Esophagus muscularis mucosa (tissue), 3 donors: ENCODE results near the gene ACTL6B.

Experiments used
- POLR2AphosphoS5 ChIP-seq, 2 donors: sonication (generic); formaldehyde crosslinking; IDR thresholded peaks; one replicate each; pipeline ENCODE4 v1.6.1; 2017; ENCODE audit warnings: antibody characterized with exemption in 2 of 2
- TF ChIP-seq, protein P1 (sequence below), 3 experiments: fragments of 200-600 bp in 2 of 3; fragments of 450-650 bp in 1 of 3; sonication (generic) in 2 of 3; IDR thresholded peaks; one replicate each; pipeline ENCODE4 v1.5.1; 2017 to 2019; ENCODE audit warnings: antibody characterized with exemption in 3 of 3, mild to moderate bottlenecking in 2 of 3, moderate library complexity in 1 of 3

DNA sequence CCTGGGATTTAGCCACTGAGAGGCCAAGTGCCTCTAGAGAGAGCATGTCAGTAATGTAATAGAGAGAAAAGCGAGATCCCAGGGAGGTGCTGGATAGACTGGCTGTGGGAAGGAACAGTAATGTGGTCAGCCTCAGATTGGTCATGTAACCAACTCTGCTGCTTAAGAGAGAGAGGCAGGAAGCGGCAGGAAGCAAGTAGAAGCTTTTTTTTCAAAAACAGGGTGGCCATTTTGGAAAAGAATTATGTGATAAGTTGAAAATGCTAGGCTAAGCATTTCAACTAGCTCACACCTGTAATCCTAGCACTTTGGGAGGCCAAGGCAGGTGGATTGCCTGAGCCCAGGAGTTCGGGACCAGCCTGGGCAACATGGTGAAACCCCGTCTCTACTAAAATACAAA lies 57.8 kb downstream of the ACTL6B start:
- TF ChIP-seq, protein P1, sequence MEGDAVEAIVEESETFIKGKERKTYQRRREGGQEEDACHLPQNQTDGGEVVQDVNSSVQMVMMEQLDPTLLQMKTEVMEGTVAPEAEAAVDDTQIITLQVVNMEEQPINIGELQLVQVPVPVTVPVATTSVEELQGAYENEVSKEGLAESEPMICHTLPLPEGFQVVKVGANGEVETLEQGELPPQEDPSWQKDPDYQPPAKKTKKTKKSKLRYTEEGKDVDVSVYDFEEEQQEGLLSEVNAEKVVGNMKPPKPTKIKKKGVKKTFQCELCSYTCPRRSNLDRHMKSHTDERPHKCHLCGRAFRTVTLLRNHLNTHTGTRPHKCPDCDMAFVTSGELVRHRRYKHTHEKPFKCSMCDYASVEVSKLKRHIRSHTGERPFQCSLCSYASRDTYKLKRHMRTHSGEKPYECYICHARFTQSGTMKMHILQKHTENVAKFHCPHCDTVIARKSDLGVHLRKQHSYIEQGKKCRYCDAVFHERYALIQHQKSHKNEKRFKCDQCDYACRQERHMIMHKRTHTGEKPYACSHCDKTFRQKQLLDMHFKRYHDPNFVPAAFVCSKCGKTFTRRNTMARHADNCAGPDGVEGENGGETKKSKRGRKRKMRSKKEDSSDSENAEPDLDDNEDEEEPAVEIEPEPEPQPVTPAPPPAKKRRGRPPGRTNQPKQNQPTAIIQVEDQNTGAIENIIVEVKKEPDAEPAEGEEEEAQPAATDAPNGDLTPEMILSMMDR (IDR thresholded peaks at IDR 0.05) = no peak
- no peak for TF ChIP-seq POLR2AphosphoS5 (IDR thresholded peaks at IDR 0.05)
